GM18499 (cell line): Measurements from ENCODE around the gene KSR2.

ENCODE experiments used
- ATAC-seq: cut with Tn5 transposase; IDR thresholded peaks from one replicate; pipeline ENCODE4 v1.9.1; 2021; ENCODE audit warnings: moderate number of reproducible peaks; ENCODE audit not compliant: insufficient read depth, unreplicated experiment

Gene KSR2

GRCh38 chr12:117517219-117517739 is 451.5 kb downstream of the KSR2 start:
- ATAC-seq = no peak

- no peak for ATAC-seq
Observed at GRCh38 chr12:117516034-117516433, 452.8 kb downstream of the KSR2 start.

- ATAC-seq = no peak
Observed at GRCh38 chr12:117514016-117514415, 454.8 kb downstream of the KSR2 start.

GRCh38 chr12:117513353-117513752 is 455.4 kb downstream of the KSR2 start:
- no peak for ATAC-seq

GRCh38 chr12:117508468-117508867 is 460.3 kb downstream of the KSR2 start:
- ATAC-seq = no peak

GRCh38 chr12:117507548-117507947 is 461.2 kb downstream of the KSR2 start:
- ATAC-seq = no peak

GRCh38 chr12:117506333-117506732 is 462.5 kb downstream of the KSR2 start:
- ATAC-seq = no peak

- ATAC-seq = no peak
Observed at GRCh38 chr12:117502633-117503032, 466.2 kb downstream of the KSR2 start.

GRCh38 chr12:117502233-117502632 is 466.6 kb downstream of the KSR2 start:
- no peak for ATAC-seq

- no peak for ATAC-seq
Observed at GRCh38 chr12:117501076-117501869, 467.5 kb downstream of the KSR2 start.

- ATAC-seq = no peak
Observed at GRCh38 chr12:117499759-117500485, 468.9 kb downstream of the KSR2 start.

- no peak for ATAC-seq
Observed at GRCh38 chr12:117498880-117499279, 469.9 kb downstream of the KSR2 start.

GRCh38 chr12:117498256-117498655 is 470.5 kb downstream of the KSR2 start:
- no peak for ATAC-seq

- no peak for ATAC-seq
Observed at GRCh38 chr12:117497407-117497806, 471.4 kb downstream of the KSR2 start.

GRCh38 chr12:117494833-117495655 is 473.7 kb downstream of the KSR2 start:
- ATAC-seq = no peak

- no peak for ATAC-seq
Observed at GRCh38 chr12:117491711-117492110, 477.1 kb downstream of the KSR2 start.

- no peak for ATAC-seq
Observed at GRCh38 chr12:117490130-117490529, 478.7 kb downstream of the KSR2 start.

GRCh38 chr12:117489671-117490070 is 479.1 kb downstream of the KSR2 start:
- ATAC-seq = no peak

GRCh38 chr12:117486840-117487659 is 481.7 kb downstream of the KSR2 start:
- ATAC-seq = no peak
